TTC549 (cell line): Measurements from ENCODE around the gene DYRK1A.

ENCODE experiments used
- FAIRE-seq: peaks from 2 replicates; lab custom pipeline; 2012; peaks lifted over from hg19 to GRCh38; lab: Jason Lieb, UNC

The DYRK1A gene

GRCh38 chr21:37551331-37551992, 184.9 kb downstream of the DYRK1A start:
- no peak for FAIRE-seq

- FAIRE-seq: no peak
Observed at GRCh38 chr21:37551993-37552355, 185.4 kb downstream of the DYRK1A start.

- no peak for FAIRE-seq
Observed at GRCh38 chr21:37552496-37553029, 186.0 kb downstream of the DYRK1A start.

GRCh38 chr21:37553078-37553481, 186.5 kb downstream of the DYRK1A start:
- FAIRE-seq: no peak

GRCh38 chr21:37554661-37555379, 188.2 kb downstream of the DYRK1A start:
- FAIRE-seq: no peak

- FAIRE-seq: no peak
Observed at GRCh38 chr21:37555672-37556261, 189.2 kb downstream of the DYRK1A start.

- no peak for FAIRE-seq
Observed at GRCh38 chr21:37557261-37557950, 190.8 kb downstream of the DYRK1A start.

GRCh38 chr21:37558676-37559211, 192.2 kb downstream of the DYRK1A start:
- no peak for FAIRE-seq

- FAIRE-seq: no peak
Observed at GRCh38 chr21:37560385-37560784, 193.8 kb downstream of the DYRK1A start.

GRCh38 chr21:37561506-37561905, 194.9 kb downstream of the DYRK1A start:
- FAIRE-seq: no peak

GRCh38 chr21:37561941-37562919, 195.7 kb downstream of the DYRK1A start:
- no peak for FAIRE-seq

- FAIRE-seq: no peak
Observed at GRCh38 chr21:37562920-37563640, 196.5 kb downstream of the DYRK1A start.

- no peak for FAIRE-seq
Observed at GRCh38 chr21:37563641-37564340, 197.2 kb downstream of the DYRK1A start.

- FAIRE-seq: no peak
Observed at GRCh38 chr21:37564341-37564923, 197.9 kb downstream of the DYRK1A start.

- no peak for FAIRE-seq
Observed at GRCh38 chr21:37564924-37565529, 198.5 kb downstream of the DYRK1A start.

- no peak for FAIRE-seq
Observed at GRCh38 chr21:37565530-37566223, 199.1 kb downstream of the DYRK1A start.

GRCh38 chr21:37566790-37567615, 200.4 kb downstream of the DYRK1A start:
- FAIRE-seq: no peak

- FAIRE-seq: no peak
Observed at GRCh38 chr21:37568415-37568814, 201.8 kb downstream of the DYRK1A start.
